ENCODE data around the gene SORL1-AS1.

The SORL1-AS1 gene

GRCh38 chr11:121453589-121454299 is 977 bp upstream of the SORL1-AS1 start:
- WGBS, 2 donors, result 58 to 60% methylated on average over 6 of the region's 6 CpGs
- no peaks in the 10 kb centered on the region for H3K9me3 ChIP-seq
- peak overlapping the region in 3 of 4 donors; percentile 71 to 87 (median 80) for H3K4me3 ChIP-seq
- H3K36me3 ChIP-seq, result no peaks in the 10 kb centered on the region
- peaks cover 10 to 32% (median 19%) of the 10 kb centered on the region in 4 donors for H3K4me1 ChIP-seq
- ATAC-seq (ENCODE audit: low FRiP score in 2 of 2), result no peak
- peak overlapping the region; percentile 13 to 88 (median 73) for H3K27ac ChIP-seq
- TF ChIP-seq EP300 (IDR thresholded peaks at IDR 0.05) (no peak), POLR2A (IDR thresholded peaks at IDR 0.05) (no peak), POLR2AphosphoS5 (IDR thresholded peaks at IDR 0.05) (no peak), CTCF (IDR thresholded peaks at IDR 0.05) (no peak)
- no peaks in the 10 kb centered on the region for H3K27me3 ChIP-seq
- no peak for DNase-seq

- peak; percentile 86 to 87 for ATAC-seq (ENCODE audit: low FRiP score in 2 of 2)
- H3K4me3 ChIP-seq, result peak within 1 kb of the TSS; percentile 40 to 87 (median 76)
- no peaks in the 10 kb centered on the region for H3K27me3 ChIP-seq
- H3K9me3 ChIP-seq, result no peaks in the 10 kb centered on the region
- TF ChIP-seq POLR2A (IDR thresholded peaks at IDR 0.05) (peak in 1 of 4 donors; percentile 52), CTCF (IDR thresholded peaks at IDR 0.05) (peak; percentile 49 to 91 (median 84)), EP300 (IDR thresholded peaks at IDR 0.05) (no peak)
- H3K36me3 ChIP-seq, result no peaks in the 10 kb centered on the region
- DNase-seq, result peak; percentile 85 to 95
- 0 to 1% methylated on average over 21 to 34 of the region's 89 CpGs for WGBS, 2 donors
- H3K27ac ChIP-seq, result peak within 1 kb of the TSS; percentile 73 to 88 (median 74)
- peaks cover 10 to 31% (median 19%) of the 10 kb centered on the region in 4 donors for H3K4me1 ChIP-seq
Observed at GRCh38 chr11:121451986-121452608, 670 bp downstream of the SORL1-AS1 start, which contains the start of gene SORL1. Gene SORL1, plus strand, starts transcription at chr11:121452314. Its CDS starts 18 bp downstream, at chr11:121452332.

GRCh38 chr11:121451178-121451985 is 1.4 kb downstream of the SORL1-AS1 start:
- Histone ChIP-seq H3K4me3 (peak overlapping the region; percentile 36 to 87 (median 76)), H3K4me1 (peaks cover 10 to 25% (median 18%) of the 10 kb centered on the region in 4 donors), H3K27ac (peak overlapping the region; percentile 47 to 88 (median 74)), H3K27me3 (no peaks in the 10 kb centered on the region), H3K9me3 (no peaks in the 10 kb centered on the region), H3K36me3 (no peaks in the 10 kb centered on the region)
- DNase-seq (peak in 1 of 2 donors; percentile 56), ATAC-seq (ENCODE audit: low FRiP score in 2 of 2) (no peak)
- no peak for TF ChIP-seq POLR2AphosphoS5 (IDR thresholded peaks at IDR 0.05)
- no peak for TF ChIP-seq CTCF (IDR thresholded peaks at IDR 0.05)
- TF ChIP-seq EP300 (IDR thresholded peaks at IDR 0.05), result no peak
- TF ChIP-seq POLR2A (IDR thresholded peaks at IDR 0.05), result no peak
- 34 to 42% methylated on average over 17 to 20 of the region's 22 CpGs for WGBS, 2 donors

- DNase-seq, result no peak
- no peak for TF ChIP-seq POLR2A (IDR thresholded peaks at IDR 0.05)
- TF ChIP-seq CTCF (IDR thresholded peaks at IDR 0.05), result no peak
- TF ChIP-seq POLR2AphosphoS5 (IDR thresholded peaks at IDR 0.05), result no peak
- no peak for TF ChIP-seq EP300 (IDR thresholded peaks at IDR 0.05)
- Histone ChIP-seq H3K27ac (peak overlapping the region; percentile 47 to 88 (median 74)), H3K36me3 (no peaks in the 10 kb centered on the region), H3K4me1 (peaks cover 10 to 25% (median 14%) of the 10 kb centered on the region in 4 donors), H3K9me3 (no peaks in the 10 kb centered on the region), H3K4me3 (no peak overlapping the region), H3K27me3 (no peaks in the 10 kb centered on the region)
- no peak for ATAC-seq (ENCODE audit: low FRiP score in 2 of 2)
- 66 to 69% methylated on average over 1 of the region's 1 CpG for WGBS, 2 donors
Observed at GRCh38 chr11:121450401-121450800, 2.4 kb downstream of the SORL1-AS1 start.
